GM11168 (cell line): ENCODE measurements around the gene HLF.

ENCODE experiments used
- in situ Hi-C: fragments of 300-500 bp; cut with MboI; formaldehyde crosslinking; loops from one replicate; pipeline ENCODE4 v1.12.0; 2022; ENCODE audit warnings: low sequenced_read_pairs; ENCODE audit not compliant: unreplicated experiment

The HLF gene

DNA sequence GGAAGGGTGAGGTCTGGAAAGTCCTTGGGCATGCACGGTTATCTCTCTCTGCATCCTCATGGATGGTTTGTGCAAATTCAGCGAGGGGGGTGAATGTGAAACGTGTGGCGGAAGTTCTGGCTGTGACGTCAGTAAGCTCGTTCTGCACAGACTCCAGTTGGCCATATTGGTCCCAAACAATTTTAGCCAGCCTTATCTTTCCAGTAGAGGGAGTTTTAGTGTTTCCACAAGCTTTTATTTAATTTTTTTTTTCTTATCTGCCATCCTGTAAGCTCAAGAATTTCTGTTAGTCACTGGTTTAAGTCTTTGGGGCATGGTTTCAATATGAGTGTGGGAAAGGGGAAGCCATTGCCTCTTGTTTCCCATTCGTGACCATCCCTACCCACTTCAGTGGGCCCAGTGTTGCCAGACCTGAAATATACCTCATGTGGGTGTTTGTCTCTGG lies 39.0 kb downstream of the HLF start:
- in situ Hi-C loops: no loop called here

DNA sequence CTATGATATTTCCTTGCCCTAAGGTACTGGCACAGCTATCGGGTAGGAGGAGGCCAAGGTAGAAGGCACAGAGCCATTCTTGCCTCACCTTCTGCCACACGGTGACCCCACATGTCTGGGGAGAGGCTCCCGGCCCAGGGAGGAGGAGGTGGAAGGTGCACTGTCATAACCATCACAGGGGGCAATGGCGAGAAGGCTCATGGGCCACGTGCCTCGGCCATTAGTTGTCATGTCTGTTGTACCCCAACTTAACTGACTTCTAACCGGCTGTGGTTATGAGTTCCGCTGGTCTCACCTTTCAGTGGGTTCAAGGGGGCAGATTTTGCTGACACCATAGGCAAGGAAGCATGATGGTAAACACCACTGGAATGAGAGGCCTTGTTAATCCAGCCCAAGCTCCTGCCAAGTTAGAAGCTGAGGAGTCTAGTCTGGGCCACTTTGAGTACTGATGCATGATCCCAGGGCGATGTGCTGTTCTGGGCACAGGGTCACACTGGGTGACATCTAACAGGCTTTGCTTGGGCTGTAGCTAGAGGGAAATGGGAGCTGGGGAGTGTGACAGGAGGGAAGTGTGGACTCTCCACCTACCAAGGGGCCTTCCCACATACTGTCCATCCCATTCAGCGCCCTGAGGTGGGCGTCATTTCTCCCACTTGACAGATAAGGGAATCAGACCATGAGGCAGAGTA lies 39.6 kb downstream of the HLF start:
- in situ Hi-C loops: no loop called here

DNA sequence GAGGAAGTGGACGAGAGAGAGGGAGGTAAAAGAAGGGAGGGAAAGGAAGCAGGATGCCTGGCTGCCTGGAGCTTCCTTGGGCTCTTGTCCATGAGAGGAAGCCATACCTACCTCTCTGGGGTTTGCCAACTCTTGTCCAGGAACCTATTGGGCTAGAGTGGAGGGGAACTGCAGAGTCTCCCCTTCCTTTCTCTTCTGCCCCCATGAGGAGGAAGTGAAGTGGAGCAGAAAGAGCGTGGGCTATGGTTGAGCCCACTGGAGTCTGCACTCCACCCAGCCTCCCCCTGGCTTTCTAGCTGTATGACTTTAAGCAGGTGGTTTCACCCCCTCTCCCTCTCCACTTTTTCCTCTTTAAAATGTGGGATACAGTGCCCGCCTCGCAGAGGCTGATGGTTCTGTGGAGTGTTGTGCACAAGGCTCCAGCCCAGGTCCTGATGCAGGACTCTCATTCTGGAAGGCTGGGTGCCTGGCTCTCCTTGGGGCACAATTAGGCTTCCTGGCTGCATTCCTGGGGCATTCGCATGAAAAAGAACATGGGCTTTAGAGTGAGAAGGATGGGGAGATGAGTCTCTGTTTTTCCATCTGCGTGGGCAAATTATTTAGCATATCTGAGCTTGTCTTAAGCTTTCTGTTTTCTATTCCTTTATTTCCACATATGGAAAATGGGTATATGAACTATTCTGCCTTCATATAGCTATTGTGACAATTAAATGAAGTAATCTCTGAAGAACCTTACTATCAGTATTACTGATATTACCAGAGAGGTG lies 40.7 kb downstream of the HLF start:
- in situ Hi-C loops: no loop called here

DNA sequence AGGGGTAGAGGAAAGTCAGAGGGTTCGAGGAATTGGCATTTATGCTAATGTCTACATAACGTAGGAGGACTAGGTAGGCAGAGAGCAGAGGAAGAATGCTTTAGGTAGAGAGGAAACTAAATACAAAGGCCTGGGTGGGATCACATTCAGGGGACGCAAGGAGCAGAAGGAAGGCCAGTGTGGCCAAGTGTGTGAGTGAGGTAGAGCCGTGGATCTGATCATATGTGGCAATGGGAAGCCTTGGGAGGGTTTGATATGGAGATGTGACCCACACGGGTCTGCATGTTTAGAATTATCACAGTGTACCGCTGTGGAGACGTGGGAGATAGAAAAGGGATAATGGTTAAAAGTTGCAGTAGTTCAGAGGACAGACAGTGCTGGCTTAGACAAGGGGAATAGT lies 43.1 kb downstream of the HLF start:
- in situ Hi-C loops: no loop called here

DNA sequence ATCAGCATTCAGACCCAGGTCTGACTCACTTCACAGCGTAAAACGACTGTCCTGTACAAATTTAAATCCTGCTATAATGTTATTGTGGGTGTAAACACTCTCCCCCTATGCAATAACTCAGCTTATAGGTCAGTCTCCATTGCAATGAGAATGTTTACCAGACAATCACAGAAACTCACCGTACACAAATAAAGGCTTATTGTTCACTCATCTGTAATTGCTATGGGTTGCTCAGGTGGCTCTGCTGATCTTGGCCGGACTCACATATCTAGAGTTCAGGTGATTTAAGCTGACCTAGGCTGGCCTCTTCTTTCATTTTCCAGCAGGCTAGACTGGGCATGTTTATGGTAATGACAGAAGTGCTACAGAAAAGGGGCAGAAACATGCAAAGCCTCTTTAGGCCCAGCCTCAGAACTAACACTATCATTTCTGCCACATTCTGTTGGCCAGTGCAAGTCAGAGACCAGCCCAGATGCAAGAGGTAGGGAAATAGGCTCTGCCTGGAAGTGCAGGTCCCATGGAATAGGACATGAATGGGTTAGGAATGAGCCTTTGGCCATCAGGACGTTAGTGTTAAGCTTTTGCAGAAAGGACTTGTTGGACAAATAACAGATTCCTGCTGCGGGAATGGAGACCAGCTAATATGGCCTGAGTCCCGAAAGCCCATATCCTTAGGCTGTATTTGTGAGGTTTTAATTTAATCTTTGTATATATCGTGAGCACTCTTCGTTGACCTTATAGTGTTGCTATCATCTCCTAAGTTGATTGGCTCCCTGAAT lies 44.0 kb downstream of the HLF start:
- in situ Hi-C loops: no loop called here

DNA sequence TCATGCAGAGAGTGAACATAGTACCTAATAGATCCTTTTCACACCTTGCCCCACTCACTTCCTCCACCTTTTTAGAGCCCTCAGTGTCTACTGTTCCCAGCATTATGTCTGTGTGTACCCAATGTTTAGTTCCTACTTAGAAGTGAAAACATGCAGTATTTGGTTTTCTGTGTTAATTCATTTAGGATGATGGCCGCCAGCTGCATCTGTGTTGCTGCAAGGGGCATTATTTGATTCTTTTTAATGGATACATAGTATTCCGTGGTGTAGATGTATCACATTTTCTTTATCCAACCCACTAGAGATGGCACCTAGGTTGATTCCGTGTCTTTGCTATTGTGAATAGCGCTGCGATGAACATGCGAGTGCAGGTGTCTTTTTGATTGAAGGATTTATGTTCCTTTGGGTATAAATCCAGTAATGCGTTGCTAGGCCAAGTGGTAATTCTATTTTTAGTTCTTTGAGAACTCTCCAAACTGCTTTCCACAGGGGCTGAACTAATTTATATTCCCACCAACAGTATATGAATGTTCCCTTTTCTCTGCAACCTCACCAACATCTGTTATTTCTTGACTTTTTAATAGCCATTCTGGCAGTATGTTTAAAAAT lies 47.1 kb downstream of the HLF start:
- in situ Hi-C loops: no loop called here

DNA sequence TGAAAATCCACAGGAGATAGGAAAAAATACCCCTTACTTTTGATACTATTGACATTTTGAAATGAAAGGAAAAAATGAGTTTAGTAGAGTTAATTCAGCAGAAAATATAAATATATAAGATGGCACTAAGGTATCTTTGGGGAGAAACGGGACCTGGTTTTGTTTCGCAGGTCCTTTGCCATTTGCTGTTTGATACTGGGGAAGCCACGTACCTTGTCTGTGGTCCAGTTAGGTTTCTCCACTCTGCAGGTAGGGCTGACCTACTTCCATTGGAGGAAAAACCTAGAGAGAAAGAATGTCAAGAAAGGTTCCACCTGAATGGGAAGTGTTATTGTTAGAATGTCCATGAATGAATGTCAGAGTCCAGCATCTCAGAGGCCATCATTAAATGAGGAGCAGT lies 48.1 kb downstream of the HLF start:
- in situ Hi-C loops: no loop called here

DNA sequence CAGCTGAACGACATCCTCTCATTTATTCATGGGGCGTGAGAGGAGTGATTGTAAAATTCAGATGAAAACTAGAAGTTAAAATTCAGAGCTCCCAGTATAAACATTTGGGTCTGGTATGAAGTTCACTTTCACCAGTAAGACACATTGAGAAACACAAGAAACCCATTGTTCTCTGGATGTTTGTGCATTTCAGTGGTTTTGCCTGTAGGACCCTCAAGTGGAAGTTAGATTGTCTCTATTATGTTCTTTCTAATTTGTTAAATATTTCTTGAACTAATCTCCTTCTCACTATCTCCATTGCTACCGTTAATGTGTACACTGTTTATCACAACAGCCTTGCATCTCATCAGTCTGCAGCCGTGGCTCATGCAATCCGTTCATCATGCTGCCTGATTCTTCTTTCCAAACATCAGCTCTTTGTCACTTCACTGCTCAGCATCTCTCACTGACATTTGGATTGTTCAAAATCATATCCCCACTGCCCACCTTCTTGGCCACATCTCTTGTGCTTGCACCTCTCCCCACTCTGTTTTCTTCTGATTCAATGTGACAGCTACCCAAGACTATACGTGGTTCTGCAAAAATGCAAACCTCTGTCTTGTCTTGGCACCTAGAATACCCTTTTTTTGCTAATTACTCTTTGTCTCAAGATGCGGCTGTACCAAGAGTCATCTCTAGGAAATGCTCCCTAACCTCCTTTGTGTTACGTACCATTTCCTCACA lies 49.5 kb downstream of the HLF start:
- in situ Hi-C loops: no loop called here

DNA sequence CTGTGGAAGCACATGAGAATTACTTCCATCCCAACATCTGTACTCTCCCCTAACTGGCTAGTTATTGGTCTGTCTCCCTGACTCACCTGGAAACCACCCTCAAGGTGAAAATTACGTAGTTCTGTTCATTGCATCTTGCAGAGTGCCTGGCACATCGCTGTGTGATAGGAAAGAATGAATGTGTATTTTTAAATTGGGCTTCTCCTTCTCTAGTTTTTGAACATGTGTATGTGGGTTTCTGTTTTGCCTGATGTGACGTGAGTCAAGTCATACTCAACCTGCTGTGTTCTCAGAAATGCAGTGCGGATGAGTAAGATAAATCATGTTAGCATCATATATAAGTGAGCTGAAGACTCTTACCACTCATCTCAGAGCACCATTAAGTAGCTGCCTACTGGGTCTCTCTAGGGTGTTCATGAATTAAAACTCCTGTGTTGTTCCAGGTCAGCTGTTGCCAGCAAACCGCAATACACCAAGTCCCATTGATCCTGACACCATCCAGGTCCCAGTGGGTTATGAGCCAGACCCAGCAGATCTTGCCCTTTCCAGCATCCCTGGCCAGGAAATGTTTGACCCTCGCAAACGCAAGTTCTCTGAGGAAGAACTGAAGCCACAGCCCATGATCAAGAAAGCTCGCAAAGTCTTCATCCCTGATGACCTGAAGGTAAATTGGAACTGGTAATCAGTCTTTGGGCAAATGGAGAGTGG lies 50.2 kb downstream of the HLF start:
- in situ Hi-C loops: no loop called here

DNA sequence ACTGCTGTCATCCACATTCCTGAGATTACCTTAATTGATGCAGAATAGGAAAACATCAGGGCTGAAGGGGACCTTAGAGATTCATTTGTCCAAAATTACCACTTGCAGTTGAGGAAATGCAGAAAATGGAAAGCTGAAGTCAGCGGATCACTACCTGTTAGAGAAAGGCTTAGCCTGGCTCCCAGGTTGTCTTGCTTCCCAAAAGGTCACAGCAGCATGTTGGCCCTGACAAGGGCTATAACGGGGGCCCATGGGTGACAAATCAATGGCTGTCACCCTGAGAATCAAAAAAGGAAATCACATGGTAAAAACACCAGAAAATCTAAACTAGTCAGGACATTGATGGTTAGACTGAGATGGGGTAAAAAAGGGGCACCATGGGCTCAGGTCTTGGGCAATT lies 51.7 kb downstream of the HLF start:
- in situ Hi-C loops: no loop called here

DNA sequence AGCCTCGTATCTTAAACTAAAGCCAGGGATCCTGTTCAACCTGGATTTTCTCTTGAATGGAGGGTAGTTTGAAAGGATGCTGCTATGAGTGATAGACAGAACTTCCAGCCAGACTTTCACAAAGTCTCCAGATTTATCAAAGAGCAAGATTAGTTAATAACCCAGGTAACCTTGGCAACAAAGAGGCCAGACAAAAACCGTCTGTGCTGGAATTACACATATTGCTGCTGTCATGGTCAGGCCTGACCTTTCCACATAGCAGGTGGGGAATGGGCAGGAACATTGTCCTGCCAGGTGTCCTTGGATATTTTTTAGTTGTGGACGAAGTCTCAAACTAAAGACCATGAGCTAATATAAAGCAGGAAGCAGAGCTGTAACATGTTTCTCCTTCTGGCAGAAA lies 52.5 kb downstream of the HLF start:
- in situ Hi-C loops: no loop called here

DNA sequence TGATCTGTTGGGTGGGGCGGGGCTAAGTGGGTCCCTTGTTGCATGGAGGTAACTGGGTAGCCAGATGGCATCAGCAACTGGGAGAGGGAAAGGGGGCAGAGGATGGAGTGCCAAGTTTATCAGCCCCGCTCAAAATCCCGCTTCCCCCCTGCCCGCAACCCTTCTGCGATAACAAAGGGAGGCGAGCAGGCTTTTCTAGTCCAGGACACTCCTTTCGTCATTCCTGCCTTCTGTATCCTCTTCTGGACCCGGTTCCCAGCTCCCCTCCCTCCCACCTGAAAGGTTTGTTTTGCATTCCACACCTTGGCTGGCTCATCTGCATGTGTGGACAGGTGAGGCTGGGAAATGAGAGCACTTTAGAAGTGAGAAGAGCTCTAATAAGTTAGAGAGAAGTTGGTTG lies 53.3 kb downstream of the HLF start:
- in situ Hi-C loops: no loop called here

DNA sequence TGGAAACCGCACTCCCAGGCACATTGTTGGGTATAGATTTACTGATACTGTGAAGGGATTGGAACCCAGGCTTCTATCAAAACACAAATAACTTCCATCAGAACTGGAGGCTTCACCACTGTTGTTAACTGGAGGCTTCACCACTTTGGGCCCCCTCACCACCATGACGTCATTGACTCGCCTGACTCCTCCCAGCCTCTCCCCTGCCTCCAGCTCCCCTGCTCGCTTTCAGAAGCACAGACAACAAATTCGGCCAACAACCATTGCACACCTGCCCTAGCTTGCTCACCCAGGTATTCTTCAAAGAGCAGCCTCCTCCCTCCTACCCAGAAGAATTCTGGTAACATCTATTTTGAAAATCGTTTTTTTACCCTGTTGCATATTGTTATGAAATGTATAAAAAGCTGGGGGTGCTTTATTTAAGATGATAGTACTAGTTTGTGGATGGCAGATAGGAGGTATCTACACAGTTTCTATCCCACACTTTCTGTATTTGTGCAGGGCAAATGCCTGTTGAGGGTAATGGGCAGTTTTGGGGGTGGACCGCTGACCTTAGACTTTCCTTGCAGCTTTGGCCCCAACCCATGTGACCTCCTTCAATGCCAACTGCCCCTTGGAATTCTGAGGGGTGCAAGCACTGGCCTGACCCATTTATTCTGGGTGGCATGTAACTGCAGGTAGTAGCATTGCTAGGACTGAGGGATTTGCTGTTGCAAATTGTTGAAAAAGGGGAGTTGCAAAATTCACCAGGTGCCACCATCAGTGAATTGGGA lies 54.1 kb downstream of the HLF start:
- in situ Hi-C loops: no loop called here

DNA sequence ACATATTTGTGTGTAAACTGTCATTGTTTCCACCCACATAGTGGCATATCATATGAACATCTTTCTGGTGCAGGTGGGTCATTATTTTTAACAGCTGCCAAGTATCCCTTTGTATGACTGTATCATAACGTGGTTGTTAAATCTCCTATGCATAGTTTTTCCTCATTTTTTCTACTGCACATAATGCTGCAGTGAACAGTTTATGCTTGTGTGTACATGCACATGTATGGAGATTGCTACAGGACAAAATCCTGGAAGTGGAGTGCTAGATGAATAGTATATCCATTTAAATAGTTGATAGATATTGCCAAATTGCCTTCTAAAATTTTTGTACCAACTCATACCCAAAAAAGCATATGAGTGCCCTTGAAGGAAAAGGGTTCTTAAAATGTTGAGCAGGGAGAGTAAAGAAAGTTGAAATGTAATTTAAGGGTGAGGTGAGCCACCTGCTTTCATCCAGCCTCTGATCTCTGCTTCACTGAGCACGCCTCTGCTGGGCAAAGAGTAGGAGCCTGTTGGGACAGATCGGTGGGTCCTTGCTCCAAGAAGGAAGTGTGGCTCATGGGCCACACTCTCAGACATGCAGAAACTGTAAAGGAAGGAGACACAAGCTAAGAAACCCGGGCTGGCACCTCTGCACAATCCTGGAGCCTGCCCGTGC lies 55.3 kb downstream of the HLF start:
- in situ Hi-C loops: no loop called here

DNA sequence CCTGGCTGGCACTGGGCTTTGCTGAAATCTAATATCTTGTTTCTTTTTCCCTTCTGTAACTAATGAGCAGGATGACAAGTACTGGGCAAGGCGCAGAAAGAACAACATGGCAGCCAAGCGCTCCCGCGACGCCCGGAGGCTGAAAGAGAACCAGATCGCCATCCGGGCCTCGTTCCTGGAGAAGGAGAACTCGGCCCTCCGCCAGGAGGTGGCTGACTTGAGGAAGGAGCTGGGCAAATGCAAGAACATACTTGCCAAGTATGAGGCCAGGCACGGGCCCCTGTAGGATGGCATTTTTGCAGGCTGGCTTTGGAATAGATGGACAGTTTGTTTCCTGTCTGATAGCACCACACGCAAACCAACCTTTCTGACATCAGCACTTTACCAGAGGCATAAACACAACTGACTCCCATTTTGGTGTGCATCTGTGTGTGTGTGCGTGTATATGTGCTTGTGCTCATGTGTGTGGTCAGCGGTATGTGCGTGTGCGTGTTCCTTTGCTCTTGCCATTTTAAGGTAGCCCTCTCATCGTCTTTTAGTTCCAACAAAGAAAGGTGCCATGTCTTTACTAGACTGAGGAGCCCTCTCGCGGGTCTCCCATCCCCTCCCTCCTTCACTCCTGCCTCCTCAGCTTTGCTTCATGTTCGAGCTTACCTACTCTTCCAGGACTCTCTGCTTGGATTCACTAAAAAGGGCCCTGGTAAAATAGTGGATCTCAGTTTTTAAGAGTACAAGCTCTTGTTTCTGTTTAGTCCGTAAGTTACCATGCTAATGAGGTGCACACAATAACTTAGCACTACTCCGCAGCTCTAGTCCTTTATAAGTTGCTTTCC lies 56.0 kb downstream of the HLF start:
- in situ Hi-C loops: no loop called here

DNA sequence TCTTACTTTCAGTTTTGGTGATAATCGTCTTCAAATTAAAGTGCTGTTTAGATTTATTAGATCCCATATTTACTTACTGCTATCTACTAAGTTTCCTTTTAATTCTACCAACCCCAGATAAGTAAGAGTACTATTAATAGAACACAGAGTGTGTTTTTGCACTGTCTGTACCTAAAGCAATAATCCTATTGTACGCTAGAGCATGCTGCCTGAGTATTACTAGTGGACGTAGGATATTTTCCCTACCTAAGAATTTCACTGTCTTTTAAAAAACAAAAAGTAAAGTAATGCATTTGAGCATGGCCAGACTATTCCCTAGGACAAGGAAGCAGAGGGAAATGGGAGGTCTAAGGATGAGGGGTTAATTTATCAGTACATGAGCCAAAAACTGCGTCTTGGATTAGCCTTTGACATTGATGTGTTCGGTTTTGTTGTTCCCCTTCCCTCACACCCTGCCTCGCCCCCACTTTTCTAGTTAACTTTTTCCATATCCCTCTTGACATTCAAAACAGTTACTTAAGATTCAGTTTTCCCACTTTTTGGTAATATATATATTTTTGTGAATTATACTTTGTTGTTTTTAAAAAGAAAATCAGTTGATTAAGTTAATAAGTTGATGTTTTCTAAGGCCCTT lies 56.8 kb downstream of the HLF start:
- in situ Hi-C loops: no loop called here

DNA sequence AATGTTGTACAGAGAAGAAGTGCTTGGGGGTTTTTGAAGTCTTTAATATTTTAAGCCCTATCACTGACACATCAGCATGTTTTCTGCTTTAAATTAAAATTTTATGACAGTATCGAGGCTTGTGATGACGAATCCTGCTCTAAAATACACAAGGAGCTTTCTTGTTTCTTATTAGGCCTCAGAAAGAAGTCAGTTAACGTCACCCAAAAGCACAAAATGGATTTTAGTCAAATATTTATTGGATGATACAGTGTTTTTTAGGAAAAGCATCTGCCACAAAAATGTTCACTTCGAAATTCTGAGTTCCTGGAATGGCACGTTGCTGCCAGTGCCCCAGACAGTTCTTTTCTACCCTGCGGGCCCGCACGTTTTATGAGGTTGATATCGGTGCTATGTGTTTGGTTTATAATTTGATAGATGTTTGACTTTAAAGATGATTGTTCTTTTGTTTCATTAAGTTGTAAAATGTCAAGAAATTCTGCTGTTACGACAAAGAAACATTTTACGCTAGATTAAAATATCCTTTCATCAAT lies 57.8 kb downstream of the HLF start:
- in situ Hi-C loops: no loop called here
